ENCODE data around the gene DCAF15.

Gene DCAF15

GRCh38 chr19:13977803-13978202 lies 25.5 kb downstream of the DCAF15 start:
- DNase-seq (ENCODE audit: low spot score), result no peak

GRCh38 chr19:13978351-13979243 lies 26.3 kb downstream of the DCAF15 start:
- DNase-seq (ENCODE audit: low spot score), result peak; percentile 53

- DNase-seq (ENCODE audit: low spot score), result no peak
These were observed 26.9 kb downstream of the DCAF15 start for GRCh38 chr19:13979244-13979615.

GRCh38 chr19:13979686-13980085 lies 27.4 kb downstream of the DCAF15 start:
- DNase-seq (ENCODE audit: low spot score), result no peak

GRCh38 chr19:13980340-13980739 lies 28.0 kb downstream of the DCAF15 start:
- no peak for DNase-seq (ENCODE audit: low spot score)

GRCh38 chr19:13981021-13981420 lies 28.7 kb downstream of the DCAF15 start:
- DNase-seq (ENCODE audit: low spot score), result no peak

- DNase-seq (ENCODE audit: low spot score), result no peak
These were observed 29.2 kb downstream of the DCAF15 start for GRCh38 chr19:13981467-13981866.

GRCh38 chr19:13981988-13982501 lies 29.7 kb downstream of the DCAF15 start:
- no peak for DNase-seq (ENCODE audit: low spot score)

GRCh38 chr19:13982773-13983172 lies 30.5 kb downstream of the DCAF15 start:
- DNase-seq (ENCODE audit: low spot score), result no peak

- no peak for DNase-seq (ENCODE audit: low spot score)
These were observed 31.0 kb downstream of the DCAF15 start for GRCh38 chr19:13983213-13983889.

GRCh38 chr19:13984186-13984585 lies 31.9 kb downstream of the DCAF15 start:
- no peak for DNase-seq (ENCODE audit: low spot score)

- DNase-seq (ENCODE audit: low spot score), result no peak
These were observed 32.8 kb downstream of the DCAF15 start for GRCh38 chr19:13984875-13985741.

GRCh38 chr19:13985771-13986347 lies 33.5 kb downstream of the DCAF15 start:
- no peak for DNase-seq (ENCODE audit: low spot score)

GRCh38 chr19:13986348-13986904 lies 34.1 kb downstream of the DCAF15 start:
- DNase-seq (ENCODE audit: low spot score), result peak; percentile 73

- peak; percentile 76 for DNase-seq (ENCODE audit: low spot score)
These were observed 35.0 kb downstream of the DCAF15 start for GRCh38 chr19:13987101-13987890.

- no peak for DNase-seq (ENCODE audit: low spot score)
These were observed 37.2 kb downstream of the DCAF15 start for GRCh38 chr19:13989487-13989886.

- no peak for DNase-seq (ENCODE audit: low spot score)
These were observed 37.8 kb downstream of the DCAF15 start for GRCh38 chr19:13990085-13990484.

- no peak for DNase-seq (ENCODE audit: low spot score)
These were observed 39.7 kb downstream of the DCAF15 start for GRCh38 chr19:13992025-13992424.

GRCh38 chr19:13993590-13994300 lies 41.4 kb downstream of the DCAF15 start:
- DNase-seq (ENCODE audit: low spot score), result no peak

Data from pons (tissue), 1 donor.